Fibroblast of lung (primary cell): Measurements from ENCODE around the gene PROSER2.

Source experiments
- EZH2 ChIP-seq: IDR thresholded peaks from 2 replicates; pipeline ENCODE4 v1.5.1; 2012; ENCODE audit warnings: low read length, control low read depth, mild to moderate bottlenecking; ENCODE audit errors: missing control alignments
- TF ChIP-seq, protein P1 (sequence below), 2 donors: IDR thresholded peaks in 1 of 2; conservative IDR thresholded peaks in 1 of 2; 1 replicate in 1 of 2; 2 replicates in 1 of 2; pipeline ENCODE4 v1.5.1; 2011 to 2012; ENCODE audit warnings: low read length in 2 of 2, control low read depth in 1 of 2, inconsistent platforms in 1 of 2, low read depth in 1 of 2, mild to moderate bottlenecking in 1 of 2

GRCh38 chr10:11822026-11822756, 965 bp upstream of the PROSER2 start:
- TF ChIP-seq, protein P1, sequence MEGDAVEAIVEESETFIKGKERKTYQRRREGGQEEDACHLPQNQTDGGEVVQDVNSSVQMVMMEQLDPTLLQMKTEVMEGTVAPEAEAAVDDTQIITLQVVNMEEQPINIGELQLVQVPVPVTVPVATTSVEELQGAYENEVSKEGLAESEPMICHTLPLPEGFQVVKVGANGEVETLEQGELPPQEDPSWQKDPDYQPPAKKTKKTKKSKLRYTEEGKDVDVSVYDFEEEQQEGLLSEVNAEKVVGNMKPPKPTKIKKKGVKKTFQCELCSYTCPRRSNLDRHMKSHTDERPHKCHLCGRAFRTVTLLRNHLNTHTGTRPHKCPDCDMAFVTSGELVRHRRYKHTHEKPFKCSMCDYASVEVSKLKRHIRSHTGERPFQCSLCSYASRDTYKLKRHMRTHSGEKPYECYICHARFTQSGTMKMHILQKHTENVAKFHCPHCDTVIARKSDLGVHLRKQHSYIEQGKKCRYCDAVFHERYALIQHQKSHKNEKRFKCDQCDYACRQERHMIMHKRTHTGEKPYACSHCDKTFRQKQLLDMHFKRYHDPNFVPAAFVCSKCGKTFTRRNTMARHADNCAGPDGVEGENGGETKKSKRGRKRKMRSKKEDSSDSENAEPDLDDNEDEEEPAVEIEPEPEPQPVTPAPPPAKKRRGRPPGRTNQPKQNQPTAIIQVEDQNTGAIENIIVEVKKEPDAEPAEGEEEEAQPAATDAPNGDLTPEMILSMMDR (conservative IDR thresholded peaks at IDR 0.05 in 1 of 2, IDR thresholded peaks at IDR 0.05 in 1 of 2; ENCODE audit: low read depth in 1 of 2, low read length in 2 of 2): no peak
- no peak for TF ChIP-seq EZH2
